HG02759 (cell line): ENCODE measurements around the gene MAMLD1.

Experiments
- ATAC-seq: cut with Tn5 transposase; IDR thresholded peaks from one replicate; pipeline ENCODE4 v1.9.1; 2021; ENCODE audit warnings: mild to moderate bottlenecking, moderate library complexity; ENCODE audit not compliant: unreplicated experiment

The MAMLD1 gene

DNA sequence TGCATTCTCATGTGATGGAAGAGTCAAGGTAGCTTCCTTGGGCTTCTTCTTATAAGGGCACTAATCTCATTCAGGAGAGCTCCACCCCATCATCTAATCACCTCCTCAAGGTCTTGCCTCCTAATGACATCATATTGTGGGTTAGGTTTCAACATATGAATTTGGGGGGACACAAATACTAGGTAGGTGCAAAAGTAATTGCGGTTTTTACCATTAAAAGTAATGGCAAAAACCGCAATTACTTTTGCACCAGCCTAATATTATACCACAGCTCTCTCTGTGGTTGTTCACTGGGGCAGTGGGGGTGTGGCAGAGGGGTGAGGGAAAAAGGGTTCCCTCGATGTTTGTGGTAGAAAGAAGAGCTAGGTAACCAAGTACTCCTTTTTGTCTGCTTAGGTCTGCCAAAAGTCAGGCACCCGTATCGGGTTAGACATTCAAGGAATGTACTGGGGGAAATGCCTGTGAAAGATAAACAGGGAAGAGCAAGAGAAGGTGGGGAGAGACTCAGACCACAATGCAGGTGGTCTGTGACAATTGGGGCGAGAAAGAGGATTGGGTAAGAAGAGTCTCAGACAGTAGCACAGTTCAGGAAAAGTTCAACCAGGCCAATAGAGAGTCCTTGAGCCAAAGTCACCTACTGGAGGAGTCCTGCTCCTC, 126.4 kb downstream of the MAMLD1 start:
- ATAC-seq, result no peak

DNA sequence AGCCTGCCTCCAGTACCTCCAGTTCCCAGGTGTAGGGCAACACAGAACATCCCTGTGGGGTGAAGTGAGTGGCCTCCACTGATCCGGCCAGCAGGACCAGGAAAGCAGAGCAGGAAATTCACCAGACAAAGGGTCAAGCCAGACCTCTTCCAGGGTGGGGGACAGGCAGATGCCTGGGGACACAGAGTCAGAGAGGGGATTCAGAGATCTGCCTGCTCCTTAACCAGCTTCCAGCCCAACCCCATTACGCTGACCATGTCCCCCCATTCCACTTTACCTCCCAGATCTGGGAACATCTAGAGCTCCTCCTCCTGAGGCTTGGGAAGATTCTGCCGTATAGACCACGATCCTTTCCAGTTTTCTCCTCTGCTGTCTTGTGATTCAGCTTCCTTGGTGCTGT, 132.4 kb downstream of the MAMLD1 start:
- ATAC-seq, result no peak

DNA sequence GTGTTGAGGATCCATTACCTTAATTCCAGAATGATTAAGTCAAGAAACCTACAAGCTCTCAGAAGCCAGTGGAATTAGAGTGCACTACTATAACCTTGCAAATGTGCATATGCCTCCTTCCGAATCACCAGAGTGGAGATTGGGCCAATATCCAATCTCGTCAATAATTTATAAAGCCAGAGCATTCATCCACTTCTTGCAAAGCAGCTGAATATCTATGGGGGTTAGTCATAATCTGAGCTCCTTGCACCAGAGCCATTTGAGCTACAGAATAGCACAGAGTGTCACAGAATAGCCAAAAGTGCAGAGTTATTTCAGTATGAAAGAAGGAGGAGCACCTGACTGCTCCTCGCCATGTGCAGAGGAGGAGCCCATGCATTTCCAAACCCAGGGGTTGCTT, 136.1 kb downstream of the MAMLD1 start:
- no peak for ATAC-seq

DNA sequence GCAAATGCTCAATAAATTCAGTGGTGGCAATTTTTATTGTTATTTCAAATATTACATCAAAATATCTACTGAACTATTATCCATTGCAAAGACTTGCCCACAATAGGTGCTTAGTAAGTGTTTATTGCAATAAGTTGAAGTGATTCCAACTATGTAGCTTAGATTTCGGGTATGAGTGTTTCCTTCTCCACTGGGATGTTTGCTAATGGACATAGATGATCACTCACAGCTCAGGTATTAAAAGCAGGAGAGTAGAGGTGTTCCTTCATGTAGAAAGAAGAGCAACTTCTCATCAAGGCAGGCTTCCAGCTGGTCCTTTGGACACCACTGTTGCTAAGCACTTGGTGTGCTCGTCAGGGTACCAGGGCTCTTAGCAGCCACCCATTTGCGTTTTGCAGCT, 139.0 kb downstream of the MAMLD1 start:
- ATAC-seq, result no peak

DNA sequence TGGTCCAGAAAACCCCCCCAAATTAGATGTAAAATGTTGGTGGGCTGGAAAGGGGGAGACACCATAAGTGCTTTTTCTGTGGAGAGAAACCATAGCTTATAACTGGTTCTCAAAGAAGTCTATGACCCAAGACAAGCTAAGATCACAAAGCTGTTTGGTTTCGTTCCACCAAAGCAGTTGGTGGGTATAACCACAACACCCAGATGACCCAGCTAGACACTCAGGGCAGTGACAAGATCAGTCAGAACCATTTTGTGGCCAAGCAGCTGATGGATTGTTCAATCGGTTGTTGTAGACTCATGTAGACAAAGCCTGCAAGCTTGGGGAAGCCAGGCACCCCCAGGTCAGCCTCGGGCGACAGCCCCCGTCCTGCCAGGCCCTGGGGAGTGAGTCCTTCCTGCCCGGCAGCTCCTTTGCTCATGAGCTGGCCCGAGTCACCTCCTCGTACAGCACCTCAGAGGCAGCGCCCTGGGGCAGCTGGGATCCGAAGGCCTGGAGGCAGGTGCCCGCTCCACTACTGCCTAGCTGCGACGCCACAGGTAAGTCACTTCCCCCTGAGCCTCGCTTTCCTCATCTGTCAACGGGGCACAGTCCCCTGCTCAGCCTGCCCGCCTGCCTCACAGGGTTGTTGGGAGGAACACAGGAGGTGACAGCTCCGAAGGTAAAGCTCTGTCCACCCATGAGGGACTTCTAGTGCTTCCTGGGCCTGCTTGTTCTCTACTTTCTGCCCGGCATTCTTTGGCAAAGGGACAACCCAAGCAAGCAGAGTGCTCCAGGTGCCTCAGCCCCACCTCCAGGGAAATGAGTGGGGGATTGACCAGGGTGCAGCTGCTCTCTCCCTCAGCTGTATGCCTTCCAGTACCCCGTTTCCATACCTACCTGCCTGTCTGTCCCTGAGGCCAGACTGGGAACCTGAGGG, 140.1 kb downstream of the MAMLD1 start:
- ATAC-seq, result no peak

DNA sequence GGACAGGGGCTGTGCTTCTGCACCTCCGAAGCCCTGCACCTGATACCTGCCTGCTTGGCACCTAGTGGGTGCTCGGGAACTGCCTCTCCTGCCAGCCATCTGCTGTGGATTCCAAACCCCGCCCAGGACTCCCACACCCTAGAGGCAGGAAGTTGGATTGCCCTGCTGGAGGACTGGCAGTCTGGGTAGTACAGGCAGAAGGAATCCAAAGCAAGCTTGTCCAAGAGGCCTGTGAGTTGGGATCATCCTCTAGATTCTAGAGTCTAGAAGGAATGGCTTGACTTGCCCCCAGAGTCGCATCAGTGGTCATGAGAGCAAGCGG, 140.7 kb downstream of the MAMLD1 start:
- ATAC-seq, result no peak

DNA sequence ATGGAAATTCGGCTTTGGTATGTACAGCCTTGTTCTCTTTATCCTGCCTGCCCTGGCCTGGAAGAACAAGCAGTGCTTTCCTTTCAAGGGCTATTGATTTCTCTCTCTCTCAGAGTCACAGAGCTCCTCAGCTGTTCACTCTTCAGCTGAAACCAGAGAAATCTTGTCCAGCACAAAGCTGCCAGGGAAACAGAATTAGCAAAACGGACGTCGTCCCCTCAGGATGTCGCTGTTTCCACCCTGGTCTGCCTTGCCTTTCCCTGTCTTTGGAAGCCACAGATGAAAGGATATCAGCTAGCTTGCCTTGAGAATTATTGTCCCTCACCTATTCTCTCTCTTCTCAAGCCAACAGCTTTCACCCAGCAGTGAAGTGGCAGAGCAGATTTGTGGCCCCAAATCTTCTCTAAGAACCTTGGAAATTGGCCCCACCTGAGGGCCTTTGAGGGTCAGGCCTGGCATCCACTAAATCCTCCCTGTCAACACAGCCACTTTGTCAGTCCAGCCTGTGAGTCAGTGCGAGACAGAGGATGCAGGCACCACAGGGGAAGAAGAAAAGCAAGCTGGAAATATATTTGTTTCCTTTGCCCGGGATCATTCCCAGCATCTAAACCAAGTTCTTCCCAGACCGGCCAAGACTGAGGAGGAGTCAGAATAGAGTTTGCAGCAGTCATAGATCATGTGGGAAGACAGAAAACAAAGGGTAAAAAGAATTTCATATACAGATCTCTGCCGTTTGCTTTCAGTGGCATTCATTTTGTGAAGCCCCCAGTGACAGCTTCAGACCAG, 141.5 kb downstream of the MAMLD1 start:
- no peak for ATAC-seq

DNA sequence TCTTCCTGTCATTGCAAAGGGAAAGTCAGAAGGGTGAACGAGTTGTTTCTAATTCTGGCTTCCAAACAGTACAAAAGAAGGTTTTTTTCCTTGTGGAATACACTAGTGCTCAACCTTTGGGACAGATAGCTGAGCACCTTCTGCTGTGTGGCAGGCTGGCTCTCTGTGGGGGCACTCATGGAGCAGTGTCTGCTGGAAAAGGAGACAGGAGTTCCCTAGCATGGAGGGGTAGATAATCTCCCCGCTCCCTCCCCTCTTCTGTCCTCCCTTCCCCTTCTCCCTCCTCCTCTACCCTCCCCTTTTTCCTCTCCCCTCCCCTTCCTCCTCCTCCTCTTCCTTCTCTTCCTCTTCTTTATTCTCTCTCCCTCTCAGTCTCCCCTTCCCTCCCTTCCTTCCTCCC, 142.9 kb downstream of the MAMLD1 start:
- ATAC-seq, result no peak

DNA sequence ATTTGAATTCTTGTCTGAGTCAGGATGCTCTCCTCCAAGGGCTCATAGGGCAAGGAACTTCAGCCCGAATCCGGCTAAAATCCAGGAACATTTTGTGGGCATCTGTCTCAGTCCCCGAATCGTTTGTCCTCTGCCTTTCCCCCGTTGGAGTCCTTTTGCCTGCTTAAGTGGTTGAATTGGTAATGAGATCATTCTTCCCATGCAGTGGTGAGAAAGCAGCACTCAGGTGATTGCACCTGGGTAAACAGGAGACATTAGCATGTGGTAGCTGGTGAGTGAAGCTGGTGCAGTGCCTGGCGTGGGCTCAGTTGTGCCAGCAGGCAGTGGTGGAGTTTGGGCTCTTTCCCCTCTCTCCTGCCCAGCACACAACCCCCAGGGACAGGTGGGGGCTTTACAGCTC, 143.4 kb downstream of the MAMLD1 start:
- ATAC-seq, result no peak

DNA sequence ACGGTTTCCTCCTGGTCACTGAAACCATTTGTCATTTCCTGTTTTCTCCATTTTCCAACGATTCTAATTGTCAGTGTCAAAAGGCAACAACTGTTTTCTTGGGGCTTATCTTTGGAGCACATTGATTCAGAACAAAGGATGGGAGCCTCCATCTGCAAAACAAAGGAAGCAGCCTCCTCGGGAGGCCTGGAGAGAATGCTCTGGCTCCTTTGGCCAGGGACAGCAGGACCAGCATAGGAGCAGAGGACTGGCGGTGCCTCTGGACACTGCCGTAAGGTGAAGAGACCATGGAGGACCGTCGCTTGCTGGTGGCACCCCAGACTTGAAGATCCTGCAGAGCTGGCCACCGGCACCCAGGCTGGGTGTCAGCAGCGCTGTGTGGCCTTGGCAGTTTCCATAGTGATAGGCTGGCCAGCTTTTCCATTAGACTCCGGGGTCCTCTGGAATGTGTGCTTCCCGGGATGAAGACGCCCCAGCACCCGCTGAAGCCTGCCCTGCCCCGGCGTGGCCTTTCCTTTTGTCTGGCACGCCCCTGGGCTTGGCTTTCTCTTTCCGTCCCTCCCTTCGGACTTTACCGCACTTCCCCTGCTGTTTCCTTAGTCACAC, 144.2 kb downstream of the MAMLD1 start:
- ATAC-seq, result no peak

DNA sequence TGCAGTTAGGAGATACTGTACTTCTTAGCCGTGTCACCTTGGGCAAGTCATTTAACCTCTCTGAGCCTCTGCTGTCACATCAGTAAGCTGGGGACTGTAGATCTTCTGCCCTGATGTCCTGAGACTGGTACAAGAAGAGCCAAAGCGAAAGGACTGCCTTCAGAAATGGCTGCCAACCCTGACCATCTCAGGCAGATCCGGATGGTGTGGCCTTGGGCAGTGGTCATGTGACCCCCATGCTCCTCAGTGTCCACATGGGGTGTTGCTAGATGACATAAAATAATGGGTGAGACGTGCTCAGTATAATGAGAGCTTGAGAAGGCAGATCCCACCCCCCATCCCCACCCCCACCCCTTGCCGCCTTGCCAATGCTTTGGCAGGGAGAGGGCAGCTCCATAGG, 144.9 kb downstream of the MAMLD1 start:
- no peak for ATAC-seq

DNA sequence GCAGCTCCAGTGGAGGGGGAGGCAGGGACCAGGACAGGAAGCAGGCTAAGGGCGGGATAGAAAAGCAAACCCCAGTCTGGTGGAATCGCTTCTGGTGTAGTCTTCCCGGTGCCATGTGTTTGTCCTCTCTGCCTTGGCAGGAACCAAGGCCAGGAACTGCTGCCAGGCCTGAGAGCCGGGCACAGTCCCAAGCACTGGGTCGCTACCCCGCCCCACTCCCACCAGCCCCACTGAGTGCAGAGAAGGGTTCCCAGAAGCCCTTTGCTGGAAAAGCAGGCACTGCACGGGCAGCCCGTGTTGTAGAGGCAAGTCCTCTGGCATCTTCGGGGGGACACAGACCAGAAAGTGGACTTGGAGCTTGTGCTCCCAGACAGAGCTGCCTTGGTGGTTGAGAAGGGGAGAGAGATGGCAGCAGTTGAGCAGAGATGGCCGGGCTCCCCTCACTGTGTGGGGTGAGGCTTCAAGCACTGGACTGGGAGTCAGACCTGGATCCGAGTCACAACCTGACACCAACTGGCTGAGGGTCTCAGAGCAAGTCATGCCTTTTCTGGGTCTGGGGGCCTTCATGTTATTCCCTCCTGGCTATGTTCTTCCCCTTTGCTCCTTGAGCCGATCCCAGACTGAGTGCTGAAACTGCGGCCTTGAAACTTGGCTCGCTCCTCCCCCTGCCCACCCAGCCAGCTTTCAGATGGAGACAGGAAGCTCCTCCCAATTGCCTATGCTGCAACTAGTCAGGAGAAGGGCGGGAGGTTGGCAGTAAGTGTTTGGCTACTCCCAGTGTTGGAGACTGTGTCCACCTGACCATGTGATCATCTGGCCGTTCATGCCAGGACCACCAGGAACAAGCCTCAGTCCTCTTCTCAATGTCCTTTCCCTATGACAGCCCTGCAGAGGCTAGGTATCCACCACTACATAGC, 145.6 kb downstream of the MAMLD1 start:
- ATAC-seq, result no peak

DNA sequence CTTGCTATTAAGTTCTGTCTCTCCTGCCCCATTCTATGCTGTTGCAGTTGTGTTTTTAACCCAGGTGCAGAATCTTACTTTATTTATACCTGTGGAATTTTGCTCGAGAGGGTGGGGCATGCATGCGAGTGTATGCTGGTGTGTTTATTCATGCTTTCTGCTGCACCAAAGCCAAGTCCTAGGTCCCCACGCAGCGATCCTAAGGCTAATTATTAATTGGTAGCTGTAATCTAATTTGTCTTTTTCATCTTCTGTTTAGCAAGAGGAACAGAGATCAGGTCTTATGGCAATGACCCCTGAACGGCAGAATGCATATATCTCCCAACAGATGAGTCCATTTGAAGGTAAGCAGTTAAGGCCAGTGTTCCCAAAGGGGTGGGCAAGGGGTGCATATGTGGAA, 146.6 kb downstream of the MAMLD1 start:
- ATAC-seq, result no peak

DNA sequence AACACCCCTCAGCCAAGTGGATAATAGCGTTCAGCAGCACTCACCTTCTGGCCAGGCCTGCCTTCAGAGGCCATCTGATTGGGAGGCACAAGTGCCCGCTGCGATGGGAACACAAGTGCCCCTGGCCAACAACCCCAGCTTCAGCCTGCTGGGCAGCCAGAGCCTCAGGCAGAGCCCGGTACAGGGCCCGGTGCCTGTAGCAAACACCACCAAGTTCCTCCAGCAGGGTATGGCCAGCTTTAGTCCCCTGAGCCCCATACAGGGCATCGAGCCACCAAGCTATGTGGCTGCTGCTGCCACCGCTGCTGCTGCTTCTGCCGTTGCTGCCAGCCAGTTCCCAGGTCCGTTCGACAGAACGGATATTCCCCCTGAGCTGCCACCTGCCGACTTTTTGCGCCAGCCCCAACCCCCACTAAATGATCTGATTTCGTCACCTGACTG, 149.4 kb downstream of the MAMLD1 start:
- no peak for ATAC-seq

DNA sequence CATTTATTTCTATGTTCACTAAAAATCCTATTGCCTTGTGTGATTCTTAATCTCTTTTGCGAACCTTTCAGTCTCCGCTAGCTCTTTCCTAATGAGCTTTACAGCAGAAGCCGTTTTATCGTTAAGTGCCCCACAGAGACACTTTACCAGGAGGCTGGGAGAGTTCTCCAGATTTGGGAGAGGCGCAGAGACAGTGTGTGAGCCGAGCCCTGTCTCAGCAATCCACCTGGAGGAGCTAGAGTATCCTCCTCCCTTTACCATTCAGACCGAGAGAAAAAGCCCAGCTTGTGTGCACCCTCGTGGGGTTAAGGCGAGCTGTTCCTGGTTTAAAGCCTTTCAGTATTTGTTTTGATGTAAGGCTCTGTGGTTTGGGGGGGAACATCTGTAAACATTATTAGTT, 150.4 kb downstream of the MAMLD1 start:
- no peak for ATAC-seq

DNA sequence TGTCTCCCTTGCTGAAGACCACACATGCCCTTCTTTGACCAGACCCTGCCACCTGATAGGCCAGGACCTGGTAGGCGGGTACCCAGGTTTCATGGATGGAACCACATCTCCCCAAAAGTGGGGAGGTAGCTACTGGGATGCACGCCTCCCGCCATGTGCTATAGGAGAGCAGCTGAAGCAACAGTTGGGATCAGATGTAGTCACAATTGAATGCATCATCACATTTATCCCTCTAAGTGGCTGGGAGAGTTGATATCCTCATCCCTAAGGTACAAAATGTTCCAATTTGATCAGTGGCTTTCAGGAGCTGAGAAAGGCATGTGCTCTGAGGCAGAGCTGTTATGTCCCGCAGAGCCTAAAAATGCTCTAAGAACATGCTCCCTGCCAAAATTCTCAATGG, 151.3 kb downstream of the MAMLD1 start:
- no peak for ATAC-seq

DNA sequence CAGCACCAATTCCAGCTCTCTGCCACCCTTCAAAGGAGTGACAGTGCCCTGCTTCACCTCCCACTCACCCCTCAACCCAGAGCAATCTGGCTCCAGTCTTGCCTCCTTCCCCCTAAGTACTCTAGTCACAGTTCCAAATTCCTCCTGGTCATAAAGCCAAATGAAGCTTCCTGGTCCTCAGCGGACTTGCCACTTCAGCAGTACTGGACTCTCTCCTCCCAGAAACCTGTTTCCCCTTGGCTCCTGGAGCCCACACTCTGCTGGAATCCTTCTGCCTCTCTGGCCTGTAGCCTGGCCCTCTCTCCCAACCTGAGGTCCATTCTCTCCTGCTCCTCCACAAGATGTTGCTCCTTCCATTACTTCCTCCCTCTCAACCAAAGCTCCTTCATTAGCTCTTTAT, 152.7 kb downstream of the MAMLD1 start:
- no peak for ATAC-seq

DNA sequence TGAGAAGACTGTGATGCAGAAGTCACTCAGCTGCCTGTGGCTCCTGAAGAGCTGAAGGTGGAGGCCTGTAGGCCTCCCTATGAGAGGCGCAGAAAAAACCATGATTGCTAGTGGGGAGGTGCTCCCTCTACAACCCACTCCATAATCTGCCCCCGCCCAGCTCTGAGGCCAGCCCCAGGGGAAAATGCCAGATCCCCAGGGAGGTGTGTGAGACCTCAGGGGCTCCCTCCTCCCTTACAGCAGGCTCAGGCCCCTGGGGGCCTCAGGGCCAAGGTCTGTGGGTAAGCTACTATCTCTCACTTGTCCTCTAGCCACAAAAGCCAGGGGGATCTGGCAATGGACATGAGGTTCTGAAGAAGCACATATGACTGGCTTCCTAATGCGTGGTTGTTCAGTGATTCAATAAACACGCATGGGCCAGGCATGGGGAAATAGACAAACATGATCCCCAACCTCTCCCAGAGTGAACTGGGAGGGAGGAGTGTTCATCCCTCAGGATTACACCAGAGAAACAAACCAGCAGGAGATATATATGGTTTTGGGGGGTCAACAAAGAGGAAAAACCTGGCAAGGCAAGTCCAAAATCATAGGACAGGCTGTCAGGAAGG, 154.3 kb downstream of the MAMLD1 start:
- no peak for ATAC-seq

DNA sequence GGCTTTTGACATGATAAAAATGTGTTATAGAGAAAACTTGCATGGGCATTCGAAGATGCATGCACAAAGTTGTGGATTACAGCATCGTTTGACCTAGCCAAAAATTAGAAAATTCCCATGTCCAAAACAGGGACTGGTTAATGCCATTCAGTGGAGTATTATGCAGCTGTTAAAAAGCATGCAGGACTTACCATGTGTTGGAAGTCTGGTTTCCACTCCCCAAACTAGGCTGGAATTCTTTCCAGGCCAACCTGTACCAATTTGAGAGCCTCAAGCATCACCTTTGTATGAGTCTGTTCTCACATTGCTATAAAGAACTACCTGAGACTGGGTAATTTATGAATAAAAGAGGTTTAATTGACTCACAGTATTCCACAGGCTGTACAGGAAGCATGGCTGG, 159.4 kb downstream of the MAMLD1 start:
- no peak for ATAC-seq
